ENCODE data around the gene TFG. TPM values are rescaled to one million over a fixed set of nuclear protein-coding genes. Genes with fewer than 3 reads are reported as not detected.
A peak's percentile ranks its signal among the peaks of the same experiment; 100 is the strongest.

The TFG gene
- total RNA-seq, 1 donor from 2014 or later, result 59.6 TPM

- ATAC-seq (no peak), DNase-seq (no peak)
- Histone ChIP-seq H3K4me1 (no peaks in the 10 kb centered on the region), H3K4me3 (no peak overlapping the region), H3K27me3 (no peaks in the 10 kb centered on the region), H3K27ac (no peak overlapping the region), H3K9me3 (no peaks in the 10 kb centered on the region), H3K36me3 (peaks cover 5% of the 10 kb centered on the region)
- TF ChIP-seq, protein P1, sequence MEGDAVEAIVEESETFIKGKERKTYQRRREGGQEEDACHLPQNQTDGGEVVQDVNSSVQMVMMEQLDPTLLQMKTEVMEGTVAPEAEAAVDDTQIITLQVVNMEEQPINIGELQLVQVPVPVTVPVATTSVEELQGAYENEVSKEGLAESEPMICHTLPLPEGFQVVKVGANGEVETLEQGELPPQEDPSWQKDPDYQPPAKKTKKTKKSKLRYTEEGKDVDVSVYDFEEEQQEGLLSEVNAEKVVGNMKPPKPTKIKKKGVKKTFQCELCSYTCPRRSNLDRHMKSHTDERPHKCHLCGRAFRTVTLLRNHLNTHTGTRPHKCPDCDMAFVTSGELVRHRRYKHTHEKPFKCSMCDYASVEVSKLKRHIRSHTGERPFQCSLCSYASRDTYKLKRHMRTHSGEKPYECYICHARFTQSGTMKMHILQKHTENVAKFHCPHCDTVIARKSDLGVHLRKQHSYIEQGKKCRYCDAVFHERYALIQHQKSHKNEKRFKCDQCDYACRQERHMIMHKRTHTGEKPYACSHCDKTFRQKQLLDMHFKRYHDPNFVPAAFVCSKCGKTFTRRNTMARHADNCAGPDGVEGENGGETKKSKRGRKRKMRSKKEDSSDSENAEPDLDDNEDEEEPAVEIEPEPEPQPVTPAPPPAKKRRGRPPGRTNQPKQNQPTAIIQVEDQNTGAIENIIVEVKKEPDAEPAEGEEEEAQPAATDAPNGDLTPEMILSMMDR (IDR thresholded peaks at IDR 0.05), result no peak
- intact Hi-C loops (cut with DNase I), result no loop called here
Observed at GRCh38 chr3:100759159-100759558, 49.9 kb downstream of the TFG start.

DNA sequence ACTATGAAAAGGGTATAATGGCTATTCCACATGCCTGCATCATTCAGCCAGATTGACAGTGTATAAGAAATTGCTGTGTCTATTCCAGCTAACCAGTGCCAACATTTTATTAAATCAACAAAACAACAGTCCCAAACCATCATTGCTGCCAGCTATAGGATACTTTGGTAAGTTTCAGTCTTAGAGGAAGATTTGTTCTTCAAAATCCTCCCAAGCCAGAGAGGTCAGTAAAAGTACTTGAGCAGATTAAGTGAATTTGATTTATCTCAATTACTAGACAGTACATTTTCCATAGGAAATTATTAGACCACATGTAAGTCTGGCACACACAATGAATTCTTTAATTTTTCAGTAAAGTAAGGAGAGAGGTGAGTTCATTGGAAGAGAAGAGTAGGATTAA is 50.7 kb downstream of the TFG start:
- intact Hi-C loops (cut with DNase I), result no loop called here
- no peaks in the 10 kb centered on the region for H3K4me1 ChIP-seq
- no peak for DNase-seq

GRCh38 chr3:100760377-100760776 is 51.1 kb downstream of the TFG start:
- TF ChIP-seq, protein P1 (IDR thresholded peaks at IDR 0.05), result no peak
- Histone ChIP-seq H3K4me3 (no peak overlapping the region), H3K36me3 (no peaks in the 10 kb centered on the region), H3K27me3 (no peaks in the 10 kb centered on the region), H3K27ac (peak overlapping the region; percentile 27), H3K9me3 (no peaks in the 10 kb centered on the region), H3K4me1 (no peaks in the 10 kb centered on the region)
- ATAC-seq (no peak), DNase-seq (no peak)
- intact Hi-C loops (cut with DNase I), result no loop called here

More for the DNA sequence above, 50.7 kb downstream of the TFG start:
- Histone ChIP-seq H3K9me3 (no peaks in the 10 kb centered on the region), H3K4me3 (no peak overlapping the region), H3K27me3 (no peaks in the 10 kb centered on the region), H3K36me3 (no peaks in the 10 kb centered on the region), H3K27ac (no peak overlapping the region)
- TF ChIP-seq, protein P1 (IDR thresholded peaks at IDR 0.05), result no peak
- ATAC-seq, result no peak

- TF ChIP-seq, protein P1 (IDR thresholded peaks at IDR 0.05), result peak; percentile 23
- Histone ChIP-seq H3K9me3 (no peaks in the 10 kb centered on the region), H3K27ac (no peak overlapping the region), H3K27me3 (no peaks in the 10 kb centered on the region), H3K4me3 (no peak overlapping the region), H3K4me1 (no peaks in the 10 kb centered on the region), H3K36me3 (no peaks in the 10 kb centered on the region)
- intact Hi-C loops (cut with DNase I), result no loop called here
- DNase-seq, result no peak
- peak; percentile 50 for ATAC-seq
Observed at GRCh38 chr3:100761211-100761942, 52.1 kb downstream of the TFG start.

GRCh38 chr3:100761951-100762350 is 52.7 kb downstream of the TFG start:
- Histone ChIP-seq H3K27ac (no peak overlapping the region), H3K9me3 (no peaks in the 10 kb centered on the region), H3K36me3 (no peaks in the 10 kb centered on the region), H3K4me1 (no peaks in the 10 kb centered on the region), H3K4me3 (no peak overlapping the region), H3K27me3 (no peaks in the 10 kb centered on the region)
- ATAC-seq (no peak), DNase-seq (no peak)
- TF ChIP-seq, protein P1 (IDR thresholded peaks at IDR 0.05), result no peak
- intact Hi-C loops (cut with DNase I), result no loop called here

Measured in upper lobe of right lung (tissue), 1 donor.